OCI-LY1 (cell line): ENCODE measurements around the gene ENPP4.
"Not testable (repeated sequence)": the region's sequence is repeated elsewhere in the genome, so short reads cannot be mapped to it uniquely, and the experiment has no call there.

ENCODE experiments used
- H2AFZ ChIP-seq: fragments of 200-600 bp; sonication (generic), shearing (Covaris generic); 2 replicates; pipeline ENCODE4 v1.6.0; 2014; ENCODE audit warnings: antibody characterized with exemption, mild to moderate bottlenecking, low read length
- H3F3A ChIP-seq: fragments of 200-600 bp; sonication (generic), shearing (Covaris generic); 2 replicates; pipeline ENCODE4 v1.6.0; 2014; ENCODE audit warnings: mild to moderate bottlenecking, antibody characterized with exemption, low read length, moderate library complexity; ENCODE audit not compliant: insufficient read depth
- H3K27ac ChIP-seq: fragments of 200-600 bp; sonication (generic); 2 replicates; pipeline ENCODE4 v1.5.1; 2014; ENCODE audit warnings: low read length, mixed run types, mild to moderate bottlenecking, low read depth; ENCODE audit not compliant: poor library complexity, severe bottlenecking
- H3K27me3 ChIP-seq: fragments of 200-600 bp; sonication (generic); 2 replicates; pipeline ENCODE4 v1.6.0; 2014; ENCODE audit warnings: antibody characterized with exemption, mild to moderate bottlenecking, low read length, moderate library complexity; ENCODE audit not compliant: insufficient read depth
- H3K36me3 ChIP-seq: fragments of 200-600 bp; sonication (generic); 2 replicates; pipeline ENCODE4 v1.6.1; 2014; ENCODE audit warnings: mild to moderate bottlenecking, antibody characterized with exemption, low read length, moderate library complexity, mixed read lengths; ENCODE audit not compliant: insufficient read depth
- H3K4me1 ChIP-seq: fragments of 200-600 bp; sonication (generic); 2 replicates; pipeline ENCODE4 v1.5.1; 2014; ENCODE audit warnings: mild to moderate bottlenecking, low read length, moderate library complexity; ENCODE audit not compliant: insufficient read depth, severe bottlenecking
- H3K4me2 ChIP-seq: fragments of 200-600 bp; sonication (generic), shearing (Covaris generic); 2 replicates; pipeline ENCODE4 v1.6.1; 2014; ENCODE audit warnings: low read length
- H3K4me3 ChIP-seq: fragments of 200-600 bp; sonication (generic); 2 replicates; pipeline ENCODE4 v1.5.1; 2014; ENCODE audit warnings: low read length, low read depth, mild to moderate bottlenecking, mixed read lengths; ENCODE audit not compliant: poor library complexity, severe bottlenecking
- H3K79me2 ChIP-seq: fragments of 200-600 bp; shearing (Covaris generic); 2 replicates; pipeline ENCODE4 v1.6.1; 2016; ENCODE audit warnings: mixed run types, low read length, mixed read lengths; ENCODE audit not compliant: insufficient read depth
- H3K9ac ChIP-seq: fragments of 200-600 bp; sonication (generic), shearing (Covaris generic); 2 replicates; pipeline ENCODE4 v1.6.1; 2014; ENCODE audit warnings: mild to moderate bottlenecking, low read length, mixed read lengths
- H3K9me2 ChIP-seq: fragments of 200-600 bp; sonication (generic), shearing (Covaris generic); 2 replicates; pipeline ENCODE4 v1.6.1; 2014; ENCODE audit warnings: low read depth, mild to moderate bottlenecking, low read length, mixed read lengths
- H3K9me3 ChIP-seq: fragments of 200-600 bp; shearing (Covaris generic); 2 replicates; pipeline ENCODE4 v1.6.1; 2014; ENCODE audit warnings: low read length, mixed read lengths
- H4K20me1 ChIP-seq: fragments of 200-600 bp; sonication (generic), shearing (Covaris generic); 2 replicates; pipeline ENCODE4 v1.6.0; 2016; ENCODE audit warnings: mild to moderate bottlenecking, low read length; ENCODE audit not compliant: insufficient read depth
- EZH2 ChIP-seq: fragments of 200-600 bp; sonication (generic), shearing (Covaris generic); IDR thresholded peaks from 2 replicates; pipeline ENCODE4 v1.8.0; 2017; ENCODE audit warnings: borderline replicate concordance, mixed run types, mild to moderate bottlenecking, antibody characterized with exemption, low read length, moderate library complexity, mixed read lengths
- TF ChIP-seq, protein P1 (sequence below): fragments of 200-600 bp; sonication (generic), shearing (Covaris generic); IDR thresholded peaks from 2 replicates; pipeline ENCODE4 v1.5.1; 2017; ENCODE audit warnings: mild to moderate bottlenecking, antibody characterized with exemption, low read length, moderate library complexity, mixed read lengths

Gene ENPP4, protein sequence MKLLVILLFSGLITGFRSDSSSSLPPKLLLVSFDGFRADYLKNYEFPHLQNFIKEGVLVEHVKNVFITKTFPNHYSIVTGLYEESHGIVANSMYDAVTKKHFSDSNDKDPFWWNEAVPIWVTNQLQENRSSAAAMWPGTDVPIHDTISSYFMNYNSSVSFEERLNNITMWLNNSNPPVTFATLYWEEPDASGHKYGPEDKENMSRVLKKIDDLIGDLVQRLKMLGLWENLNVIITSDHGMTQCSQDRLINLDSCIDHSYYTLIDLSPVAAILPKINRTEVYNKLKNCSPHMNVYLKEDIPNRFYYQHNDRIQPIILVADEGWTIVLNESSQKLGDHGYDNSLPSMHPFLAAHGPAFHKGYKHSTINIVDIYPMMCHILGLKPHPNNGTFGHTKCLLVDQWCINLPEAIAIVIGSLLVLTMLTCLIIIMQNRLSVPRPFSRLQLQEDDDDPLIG

DNA sequence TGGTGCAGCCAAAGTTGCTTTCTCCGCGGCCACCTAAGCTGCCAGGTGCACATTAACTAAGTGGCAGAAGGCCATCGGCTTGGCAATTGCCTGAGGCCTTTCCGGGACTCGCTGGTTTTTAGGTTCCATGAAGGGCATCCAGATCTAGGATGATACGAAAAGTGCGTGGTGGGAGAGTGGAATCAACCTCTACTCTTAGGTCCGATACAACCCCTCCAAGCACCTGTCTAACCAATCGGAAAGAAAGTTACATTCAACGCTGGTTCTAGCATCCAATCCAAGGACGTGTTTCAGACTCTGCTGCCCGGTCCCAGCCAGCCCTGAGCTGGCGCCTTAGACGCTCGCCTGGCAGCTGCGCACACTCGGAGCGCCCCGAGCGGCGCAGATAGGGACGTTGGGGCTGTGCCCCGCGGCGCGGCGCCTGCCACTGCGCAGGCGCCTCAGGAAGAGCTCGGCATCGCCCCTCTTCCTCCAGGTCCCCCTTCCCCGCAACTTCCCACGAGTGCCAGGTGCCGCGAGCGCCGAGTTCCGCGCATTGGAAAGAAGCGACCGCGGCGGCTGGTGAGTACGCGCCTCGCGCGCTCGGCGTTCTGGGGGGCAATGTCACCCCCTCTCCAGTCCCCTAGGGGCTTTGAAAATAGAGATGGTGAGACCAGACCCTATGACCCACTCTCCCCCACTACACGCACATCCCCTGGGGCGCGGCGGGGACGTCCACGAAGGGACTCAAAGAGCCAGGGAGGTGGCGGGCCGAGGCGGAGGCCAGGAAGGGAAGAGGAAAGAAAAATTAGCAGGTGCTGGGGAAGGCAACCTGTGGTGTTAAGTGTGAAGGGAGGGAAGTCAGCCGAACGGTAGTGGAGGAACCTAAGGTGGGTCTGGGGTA is at the start of gene ENPP4:
TSS of gene ENPP4 (plus strand) at position 361 of the 883 bp plus-strand sequence. CDS start 9,595 bp downstream, outside the sequence.
- Histone ChIP-seq H3K9me3 (no peaks in the 10 kb centered on the region), H3K27me3 (no peaks in the 10 kb centered on the region), H3K4me3 (peak within 1 kb of the TSS; percentile 89), H2AFZ (peak within 1 kb of the TSS; percentile 93), H4K20me1 (no peaks in the 10 kb centered on the region), H3K79me2 (peaks cover 21% of the 10 kb centered on the region; the same call in 1 of the 2 replicates), H3K4me2 (peak within 1 kb of the TSS; percentile 85), H3F3A (no peaks in the 10 kb centered on the region), H3K36me3 (no peaks in the 10 kb centered on the region), H3K4me1 (peaks cover 31% of the 10 kb centered on the region), H3K9ac (peak within 1 kb of the TSS; percentile 93), H3K27ac (peak within 1 kb of the TSS; percentile 53), H3K9me2 (no peaks in the 10 kb centered on the region)
- no peak for TF ChIP-seq EZH2
- TF ChIP-seq, protein P1, sequence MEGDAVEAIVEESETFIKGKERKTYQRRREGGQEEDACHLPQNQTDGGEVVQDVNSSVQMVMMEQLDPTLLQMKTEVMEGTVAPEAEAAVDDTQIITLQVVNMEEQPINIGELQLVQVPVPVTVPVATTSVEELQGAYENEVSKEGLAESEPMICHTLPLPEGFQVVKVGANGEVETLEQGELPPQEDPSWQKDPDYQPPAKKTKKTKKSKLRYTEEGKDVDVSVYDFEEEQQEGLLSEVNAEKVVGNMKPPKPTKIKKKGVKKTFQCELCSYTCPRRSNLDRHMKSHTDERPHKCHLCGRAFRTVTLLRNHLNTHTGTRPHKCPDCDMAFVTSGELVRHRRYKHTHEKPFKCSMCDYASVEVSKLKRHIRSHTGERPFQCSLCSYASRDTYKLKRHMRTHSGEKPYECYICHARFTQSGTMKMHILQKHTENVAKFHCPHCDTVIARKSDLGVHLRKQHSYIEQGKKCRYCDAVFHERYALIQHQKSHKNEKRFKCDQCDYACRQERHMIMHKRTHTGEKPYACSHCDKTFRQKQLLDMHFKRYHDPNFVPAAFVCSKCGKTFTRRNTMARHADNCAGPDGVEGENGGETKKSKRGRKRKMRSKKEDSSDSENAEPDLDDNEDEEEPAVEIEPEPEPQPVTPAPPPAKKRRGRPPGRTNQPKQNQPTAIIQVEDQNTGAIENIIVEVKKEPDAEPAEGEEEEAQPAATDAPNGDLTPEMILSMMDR, result no peak

DNA sequence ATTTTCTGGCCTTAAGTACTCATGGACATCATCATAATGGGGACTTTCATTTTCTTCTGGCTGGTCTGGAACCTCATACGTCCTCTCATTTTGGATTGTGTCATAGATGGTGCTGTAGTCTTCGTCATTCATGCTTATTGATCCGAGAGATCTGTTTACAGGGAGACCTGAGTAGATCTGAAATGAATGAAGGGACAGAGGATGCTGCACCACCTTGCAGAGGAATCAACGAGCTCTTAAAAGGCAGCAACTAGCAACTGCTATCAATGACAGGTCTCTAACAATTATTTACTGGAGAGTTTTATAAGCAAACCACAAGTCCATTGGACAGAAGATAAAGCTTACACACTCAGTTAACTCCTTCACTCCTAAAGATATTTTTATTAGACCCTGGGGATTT is 49.7 kb upstream of the ENPP4 start:
- Histone ChIP-seq H3K27me3 (no peaks in the 10 kb centered on the region), H3K79me2 (no peaks in the 10 kb centered on the region), H3K4me2 (no peak overlapping the region), H3K36me3 (no peaks in the 10 kb centered on the region), H2AFZ (no peak overlapping the region), H3K9me3 (no peaks in the 10 kb centered on the region), H3K4me1 (no peaks in the 10 kb centered on the region), H3K4me3 (no peak overlapping the region), H3K9me2 (no peaks in the 10 kb centered on the region), H4K20me1 (no peaks in the 10 kb centered on the region), H3K27ac (no peak overlapping the region), H3F3A (no peaks in the 10 kb centered on the region), H3K9ac (no peak overlapping the region)
- no peak for TF ChIP-seq EZH2
- TF ChIP-seq, protein P1, result no peak

DNA sequence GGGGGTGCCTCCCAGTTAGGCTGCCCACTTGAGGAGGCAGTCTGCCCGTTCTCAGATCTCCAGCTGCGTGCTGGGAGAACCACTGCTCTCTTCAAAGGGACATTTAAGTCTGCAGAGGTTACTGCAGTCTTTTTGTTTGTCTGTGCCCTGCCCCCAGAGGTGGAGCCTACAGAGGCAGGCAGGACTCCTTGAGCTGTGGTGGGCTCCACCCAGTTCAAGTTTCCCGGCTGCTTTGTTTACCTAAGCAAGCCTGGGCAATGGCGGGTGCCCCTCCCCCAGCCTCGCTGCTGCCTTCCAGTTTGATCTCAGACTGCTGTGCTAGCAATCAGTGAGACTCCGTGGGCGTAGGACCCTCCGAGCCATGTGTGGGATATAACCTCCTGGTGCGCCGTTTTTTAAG is 44.1 kb upstream of the ENPP4 start:
- not testable (repeated sequence) for H3F3A ChIP-seq

More for the DNA sequence above, 44.1 kb upstream of the ENPP4 start:
- not testable (repeated sequence) for H3K9ac ChIP-seq, H4K20me1 ChIP-seq, H3K9me3 ChIP-seq, H2AFZ ChIP-seq, H3K36me3 ChIP-seq, H3K79me2 ChIP-seq, H3K4me1 ChIP-seq, H3K9me2 ChIP-seq, H3K27me3 ChIP-seq, H3K4me2 ChIP-seq, H3K4me3 ChIP-seq, H3K27ac ChIP-seq
